HEK293 (cell line): ENCODE data around the gene AUP1.

Source experiments
- CTCF ChIA-PET: fragments of 350-600 bp; formaldehyde crosslinking; extraction: SDS; loops from one replicate; lab custom pipeline; 2021; ENCODE audit warnings: antibody characterized with exemption; lab: Yijun Ruan, JAX
- POLR2A ChIA-PET: fragments of 300-600 bp; formaldehyde crosslinking; extraction: SDS; loops from one replicate; lab custom pipeline; 2020; ENCODE audit warnings: antibody characterized with exemption, inconsistent platforms; lab: Yijun Ruan, JAX
- H3K27ac ChIP-seq: fragments of 200-500 bp; sonication (Bioruptor generic); 2 replicates; pipeline ENCODE4 v1.5.1; 2014; ENCODE audit warnings: low read depth, low read length, control low read depth, inconsistent platforms; ENCODE audit errors: extremely low read depth
- H3K36me3 ChIP-seq, 2 experiments: fragments of 200-500 bp in 1 of 2; sonication (Bioruptor generic) in 1 of 2; 1 replicate in 1 of 2; 2 replicates in 1 of 2; pipeline ENCODE4 v1.5.1; 2014 to 2017; ENCODE audit warnings: inconsistent platforms in 2 of 2, low read length in 2 of 2; ENCODE audit not compliant: control insufficient read depth in 2 of 2, insufficient read depth in 1 of 2
- H3K4me1 ChIP-seq: fragments of 200-500 bp; sonication (Bioruptor generic); 2 replicates; pipeline ENCODE4 v1.5.1; 2014; ENCODE audit warnings: mild to moderate bottlenecking, low read length, inconsistent platforms; ENCODE audit not compliant: control insufficient read depth, insufficient read depth
- H3K4me3 ChIP-seq: 2 replicates; pipeline ENCODE4 v1.5.1; 2011; ENCODE audit warnings: low read depth, mild to moderate bottlenecking, control low read depth, low read length, moderate library complexity
- H3K9me3 ChIP-seq: fragments of 200-500 bp; sonication (Bioruptor generic); 2 replicates; pipeline ENCODE4 v1.5.1; 2014; ENCODE audit warnings: low read depth, low read length, inconsistent platforms; ENCODE audit not compliant: control insufficient read depth, insufficient read depth
- GLIS1 ChIP-seq: fragments of 450-650 bp; formaldehyde crosslinking; IDR thresholded peaks from 2 replicates; pipeline ENCODE4 v1.5.1; 2016; ENCODE audit warnings: missing biosample characterization, missing genetic modification characterization
- ZBTB17 ChIP-seq: fragments of 450-650 bp; formaldehyde crosslinking; IDR thresholded peaks from 2 replicates; pipeline ENCODE4 v1.5.1; 2016; ENCODE audit warnings: missing biosample characterization, missing genetic modification characterization
- ZIC2 ChIP-seq: fragments of 450-650 bp; formaldehyde crosslinking; IDR thresholded peaks from 2 replicates; pipeline ENCODE4 v1.5.1; 2016; ENCODE audit warnings: missing biosample characterization, missing genetic modification characterization
- ZNF202 ChIP-seq: fragments of 450-650 bp; formaldehyde crosslinking; IDR thresholded peaks from 2 replicates; pipeline ENCODE4 v1.5.1; 2016; ENCODE audit warnings: missing biosample characterization, missing genetic modification characterization, borderline replicate concordance
- ZNF223 ChIP-seq: fragments of 450-650 bp; formaldehyde crosslinking; IDR thresholded peaks from 2 replicates; pipeline ENCODE4 v1.5.1; 2016; ENCODE audit warnings: missing biosample characterization, missing genetic modification characterization
- ZNF404 ChIP-seq: fragments of 450-650 bp; formaldehyde crosslinking; IDR thresholded peaks from 2 replicates; pipeline ENCODE4 v1.5.1; 2017; ENCODE audit warnings: missing biosample characterization, missing genetic modification characterization
- ZNF449 ChIP-seq: fragments of 450-650 bp; formaldehyde crosslinking; IDR thresholded peaks from 2 replicates; pipeline ENCODE4 v1.5.1; 2017; ENCODE audit warnings: missing biosample characterization, mild to moderate bottlenecking, missing genetic modification characterization, moderate library complexity
- ZNF501 ChIP-seq: fragments of 450-650 bp; formaldehyde crosslinking; IDR thresholded peaks from 2 replicates; pipeline ENCODE4 v1.5.1; 2016; ENCODE audit warnings: missing biosample characterization, missing genetic modification characterization
- ZNF626 ChIP-seq: fragments of 450-650 bp; sonication (Bioruptor Pico); formaldehyde crosslinking; IDR thresholded peaks from 2 replicates; pipeline ENCODE4 v1.5.1; 2018; ENCODE audit warnings: missing biosample characterization, missing genetic modification characterization, inconsistent platforms
- ZNF654 ChIP-seq: fragments of 450-650 bp; formaldehyde crosslinking; IDR thresholded peaks from 2 replicates; pipeline ENCODE4 v1.5.1; 2016; ENCODE audit warnings: low read depth, missing biosample characterization, missing genetic modification characterization
- ZNF660 ChIP-seq: fragments of 450-650 bp; IDR thresholded peaks from 2 replicates; pipeline ENCODE4 v1.5.1; 2018; ENCODE audit warnings: missing biosample characterization, mild to moderate bottlenecking, missing genetic modification characterization
- ZNF704 ChIP-seq: fragments of 450-650 bp; formaldehyde crosslinking; IDR thresholded peaks from 2 replicates; pipeline ENCODE4 v1.5.1; 2016; ENCODE audit warnings: missing biosample characterization, missing genetic modification characterization
- ZNF830 ChIP-seq: fragments of 450-650 bp; IDR thresholded peaks from 2 replicates; pipeline ENCODE4 v1.5.0; 2018; ENCODE audit warnings: missing biosample characterization, missing genetic modification characterization, low read depth, mild to moderate bottlenecking, moderate library complexity
- ZXDB ChIP-seq: fragments of 450-650 bp; formaldehyde crosslinking; IDR thresholded peaks from 2 replicates; pipeline ENCODE4 v1.5.1; 2016; ENCODE audit warnings: missing biosample characterization, missing genetic modification characterization

AUP1 gene

GRCh38 chr2:74576211-74576862 lies 46.8 kb upstream of the AUP1 start (continued):
- TF ChIP-seq ZNF704 (tag by site-specific recombination) (no peak), ZNF404 (no peak)

- H3K4me3 ChIP-seq, result no peak overlapping the region
- H3K4me1 ChIP-seq, result no peaks in the 10 kb centered on the region
- no peak overlapping the region for H3K27ac ChIP-seq
- POLR2A ChIA-PET, result interaction anchor here (0.6 kb wide), 1 partner anchor 21 kb away, joined by 3 read pairs; the partner anchor contains the start of gene LOXL3
- no peak for TF ChIP-seq ZNF660 (tag by site-specific recombination)
- no peaks in the 10 kb centered on the region for H3K36me3 ChIP-seq
- CTCF ChIA-PET, result interaction anchor here (0.6 to 4.8 kb wide), 5 partner anchors 12 to 654 kb away, joined by 3 to 51 read pairs (median 3); partner anchors contain the start of genes CCDC142 and TTC31
- no peaks in the 10 kb centered on the region for H3K9me3 ChIP-seq
Measured at GRCh38 chr2:74575320-74575719, 45.8 kb upstream of the AUP1 start.

- ChIA-PET POLR2A (interaction anchor here (0.5 to 1.0 kb wide), 3 partner anchors 20 to 837 kb away, joined by 3 to 11 read pairs (median 3); partner anchors contain the start of genes AUP1, HTRA2 and LOXL3), CTCF (interaction anchor here (0.7 to 4.8 kb wide), 2 partner anchors 9 to 13 kb away, joined by 3 to 51 read pairs; no protein-coding TSS in a partner anchor)
- H3K9me3 ChIP-seq, result no peaks in the 10 kb centered on the region
- H3K36me3 ChIP-seq, result no peaks in the 10 kb centered on the region
- TF ChIP-seq ZNF404 (no peak), ZNF704 (tag by site-specific recombination) (no peak), ZBTB17 (tag by site-specific recombination) (peak; percentile 47), ZXDB (tag by site-specific recombination) (no peak), ZNF501 (tag by site-specific recombination) (no peak)
- TF ChIP-seq, all 188 proteins: peak for 1
- Histone ChIP-seq H3K4me1 (no peaks in the 10 kb centered on the region), H3K4me3 (no peak overlapping the region), H3K27ac (no peak overlapping the region)
Measured at GRCh38 chr2:74573747-74574562, 44.4 kb upstream of the AUP1 start.

GRCh38 chr2:74572178-74572925 lies 42.8 kb upstream of the AUP1 start:
- no peaks in the 10 kb centered on the region for H3K36me3 ChIP-seq
- no peaks in the 10 kb centered on the region for H3K9me3 ChIP-seq
- H3K4me3 ChIP-seq, result no peak overlapping the region
- TF ChIP-seq ZIC2 (tag by site-specific recombination), result no peak
- TF ChIP-seq ZNF202, result no peak
- no peak for TF ChIP-seq ZNF449 (tag by site-specific recombination)
- no peak for TF ChIP-seq ZNF830 (tag by site-specific recombination)
- no peak for TF ChIP-seq ZNF626 (tag by site-specific recombination)
- no peak for TF ChIP-seq ZNF654 (tag by site-specific recombination)
- TF ChIP-seq ZNF223, result no peak
- no peak for TF ChIP-seq GLIS1
- ChIA-PET CTCF (no interaction called here), POLR2A (no interaction called here)
- H3K4me1 ChIP-seq, result no peaks in the 10 kb centered on the region
- no peak overlapping the region for H3K27ac ChIP-seq
